Endodermal cell (in vitro differentiated cells): Measurements from ENCODE around the gene C1orf167. TPM values are rescaled to one million over a fixed set of nuclear protein-coding genes. Genes with fewer than 3 reads are reported as not detected.

Experiments
- DNase-seq: peaks from one replicate; pipeline ENCODE4 v3.0.0-alpha.2; 2017
- H3K27ac ChIP-seq: 2 replicates; pipeline ENCODE4 v1.5.1; 2013; ENCODE audit warnings: mild to moderate bottlenecking, low read depth, low read length, moderate library complexity
- H3K27me3 ChIP-seq: 2 replicates; pipeline ENCODE4 v1.6.1; 2013; ENCODE audit warnings: mild to moderate bottlenecking, low read length, moderate library complexity; ENCODE audit not compliant: insufficient read depth, control insufficient read depth, poor library complexity, severe bottlenecking
- H3K36me3 ChIP-seq: 2 replicates; pipeline ENCODE4 v1.7.0; 2013; ENCODE audit warnings: mild to moderate bottlenecking, low read length, moderate library complexity; ENCODE audit not compliant: control insufficient read depth, insufficient read depth
- H3K4me1 ChIP-seq: one replicate; pipeline ENCODE4 v1.7.0; 2013; ENCODE audit warnings: low read length; ENCODE audit not compliant: control insufficient read depth, insufficient read depth
- H3K4me3 ChIP-seq: 2 replicates; pipeline ENCODE4 v1.5.1; 2013; ENCODE audit warnings: mild to moderate bottlenecking, low read length, moderate library complexity
- H3K9ac ChIP-seq: 2 replicates; pipeline ENCODE4 v1.6.1; 2013; ENCODE audit warnings: mild to moderate bottlenecking, low read length, moderate library complexity; ENCODE audit not compliant: poor library complexity, severe bottlenecking; ENCODE audit errors: extremely low read depth
- H3K9me3 ChIP-seq: 2 replicates; pipeline ENCODE4 v1.6.1; 2013; ENCODE audit warnings: mild to moderate bottlenecking, low read length, moderate library complexity; ENCODE audit not compliant: control insufficient read depth
- H3K27ac Mint-ChIP-seq: 2 replicates; pipeline ENCODE4 v1.8.0; 2020; ENCODE audit warnings: mixed read lengths
- H3K27me3 Mint-ChIP-seq: 2 replicates; pipeline ENCODE4 v1.8.0; 2021; ENCODE audit warnings: mild to moderate bottlenecking, mixed read lengths; ENCODE audit not compliant: insufficient read depth
- H3K36me3 Mint-ChIP-seq: 2 replicates; pipeline ENCODE4 v1.8.0; 2020; ENCODE audit warnings: low read depth, mixed read lengths
- H3K4me1 Mint-ChIP-seq: 2 replicates; pipeline ENCODE4 v1.8.0; 2020; ENCODE audit warnings: mixed read lengths
- H3K4me3 Mint-ChIP-seq: 2 replicates; pipeline ENCODE4 v1.8.0; 2020; ENCODE audit warnings: mild to moderate bottlenecking, moderate library complexity, mixed read lengths
- H3K9me3 Mint-ChIP-seq: 2 replicates; pipeline ENCODE4 v1.8.0; 2020; ENCODE audit warnings: mild to moderate bottlenecking, mixed read lengths
- CTCF ChIP-seq: fragments of 200-600 bp; sonication (generic); conservative IDR thresholded peaks from 2 replicates; pipeline ENCODE4 v1.5.0; 2021; ENCODE audit warnings: antibody characterized with exemption, mild to moderate bottlenecking
- WGBS, 2 experiments: methylation state at CpG; one replicate each; pipeline versions ENCODE4 v1.1.5 to v1.1.7; 2013; ENCODE audit warnings: missing lambda C conversion rate in 2 of 2, mixed read lengths in 1 of 2; ENCODE audit not compliant: insufficient coverage in 1 of 2, insufficient read length in 1 of 2; 5-methylcytosine and 5-hydroxymethylcytosine counted together
- total RNA-seq, 2 donors: library from RNA; stranded (reverse); fragmentation: NEBNext Ultra II Directional in 1 of 2; extraction: Animal tissue kit (Norgen Biotek cat#: 25700) in 1 of 2; gene quantifications; 2 replicates in 1 of 2; 3 replicates in 1 of 2; pipeline ENCODE4 v1.2.1, GENCODE V29; 2021

The C1orf167 gene
- total RNA-seq, 2 donors from 2014 or later: 0.95 to 1.4 TPM

GRCh38 chr1:11720525-11720924 is 41.5 kb upstream of the C1orf167 start:
- no peaks in the 10 kb centered on the region for H3K4me1 ChIP-seq

GRCh38 chr1:11721311-11721710 is 40.7 kb upstream of the C1orf167 start:
- no peaks in the 10 kb centered on the region for H3K27me3 ChIP-seq
- H3K36me3 ChIP-seq: no peaks in the 10 kb centered on the region
- 88 to 90% methylated on average over 3 to 4 of the region's 4 CpGs for WGBS, 2 experiments
- H3K4me3 ChIP-seq: no peak overlapping the region
- no peaks in the 10 kb centered on the region for H3K4me1 ChIP-seq
- H3K36me3 Mint-ChIP-seq: no peaks in the 10 kb centered on the region
- H3K9me3 Mint-ChIP-seq: no peaks in the 10 kb centered on the region
- no peak for DNase-seq
- H3K9ac ChIP-seq: no peak overlapping the region
- H3K9me3 ChIP-seq: no peaks in the 10 kb centered on the region
- H3K4me1 Mint-ChIP-seq: peaks cover 8% of the 10 kb centered on the region
- H3K27me3 Mint-ChIP-seq: peaks cover 3% of the 10 kb centered on the region
- no peak overlapping the region for H3K27ac ChIP-seq
- no peak overlapping the region for H3K4me3 Mint-ChIP-seq
- no peak overlapping the region for H3K27ac Mint-ChIP-seq
- no peak for TF ChIP-seq CTCF

More at GRCh38 chr1:11720525-11720924, 41.5 kb upstream of the C1orf167 start:
- 89 to 95% methylated on average over 4 of the region's 4 CpGs for WGBS, 2 experiments
- no peaks in the 10 kb centered on the region for H3K36me3 Mint-ChIP-seq
- Histone ChIP-seq H3K4me3 (no peak overlapping the region), H3K27ac (no peak overlapping the region), H3K9me3 (no peaks in the 10 kb centered on the region), H3K36me3 (no peaks in the 10 kb centered on the region), H3K9ac (no peak overlapping the region), H3K27me3 (no peaks in the 10 kb centered on the region)
- DNase-seq: no peak
- H3K4me1 Mint-ChIP-seq: peaks cover 5% of the 10 kb centered on the region
- H3K4me3 Mint-ChIP-seq: no peak overlapping the region
- H3K9me3 Mint-ChIP-seq: no peaks in the 10 kb centered on the region
- H3K27me3 Mint-ChIP-seq: peaks cover 3% of the 10 kb centered on the region
- H3K27ac Mint-ChIP-seq: no peak overlapping the region
- no peak for TF ChIP-seq CTCF

- Mint-ChIP-seq H3K27me3 (peaks cover 3% of the 10 kb centered on the region), H3K36me3 (no peaks in the 10 kb centered on the region), H3K4me3 (no peak overlapping the region), H3K27ac (no peak overlapping the region), H3K9me3 (no peaks in the 10 kb centered on the region), H3K4me1 (peaks cover 8% of the 10 kb centered on the region)
- Histone ChIP-seq H3K27ac (no peak overlapping the region), H3K4me3 (no peak overlapping the region), H3K9me3 (no peaks in the 10 kb centered on the region), H3K4me1 (no peaks in the 10 kb centered on the region), H3K9ac (no peak overlapping the region), H3K36me3 (no peaks in the 10 kb centered on the region), H3K27me3 (no peaks in the 10 kb centered on the region)
- DNase-seq: no peak
- 93 to 94% methylated on average over 2 of the region's 2 CpGs for WGBS, 2 experiments
- TF ChIP-seq CTCF: no peak
Observed at GRCh38 chr1:11722538-11722937, 39.5 kb upstream of the C1orf167 start.
